ENCODE data around the gene RBBP5.

DNA sequence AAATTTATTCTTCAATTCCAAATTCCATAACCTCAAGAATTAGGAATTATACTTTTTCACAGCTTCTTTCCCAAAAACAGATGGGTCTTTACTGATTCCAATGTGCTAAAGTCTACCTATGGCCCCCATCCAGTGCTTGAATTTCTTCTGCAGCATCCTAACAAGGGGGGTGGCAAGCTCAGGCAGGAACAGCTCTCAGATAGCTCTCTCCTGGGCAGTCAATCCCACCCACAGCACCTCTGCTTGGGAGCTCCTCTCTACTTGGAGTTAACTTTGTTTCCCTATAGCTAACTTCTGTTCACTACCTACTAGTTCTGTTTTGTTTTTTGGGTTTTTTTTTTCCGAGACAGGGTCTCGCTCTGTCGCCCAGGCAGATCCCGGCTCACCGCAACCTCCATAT lies 12.1 kb downstream of the RBBP5 start:
- no peak for TF ChIP-seq CTCF (IDR thresholded peaks at IDR 0.05)
- no peak for TF ChIP-seq POLR2A (IDR thresholded peaks at IDR 0.05)

Data from testis (tissue), 2 donors.